Psoas muscle (tissue), 8 donors: ENCODE measurements around the gene MBNL2. TPM values are rescaled to one million over a fixed set of nuclear protein-coding genes. Genes with fewer than 3 reads are reported as not detected.

Source experiments
- ATAC-seq, 4 donors: fragments of 200-7000 bp; cut with Tn5 transposase; one replicate each; pipeline ENCODE4 v1.9.1; 2020; ENCODE audit warnings: moderate library complexity in 3 of 4, mild to moderate bottlenecking in 2 of 4
- DNase-seq, 2 donors: peaks; one replicate each; pipeline ENCODE4 v3.0.0-alpha.2; 2020
- H3K27ac ChIP-seq: fragments of 200-600 bp; one replicate; pipeline ENCODE4 v1.8.0; 2022
- H3K27me3 ChIP-seq, 3 donors: fragments of 200-600 bp in 1 of 3; one replicate each; pipeline versions ENCODE4 v1.6.1 to v1.8.0; 2013 to 2022; ENCODE audit warnings: low read length in 2 of 3, mild to moderate bottlenecking in 2 of 3, moderate library complexity in 1 of 3; ENCODE audit not compliant: insufficient read depth in 3 of 3
- H3K36me3 ChIP-seq, 2 donors: fragments of 200-600 bp in 1 of 2; one replicate each; pipeline versions ENCODE4 v1.6.1 to v1.8.0; 2013 to 2022; ENCODE audit warnings: low read depth in 1 of 2, mild to moderate bottlenecking in 1 of 2, moderate library complexity in 1 of 2; ENCODE audit not compliant: insufficient read depth in 1 of 2
- H3K4me1 ChIP-seq: fragments of 200-600 bp; one replicate; pipeline ENCODE4 v1.8.0; 2022
- H3K4me3 ChIP-seq: fragments of 200-600 bp; one replicate; pipeline ENCODE4 v1.8.0; 2022; ENCODE audit warnings: mild to moderate bottlenecking
- H3K9me3 ChIP-seq: fragments of 200-600 bp; one replicate; pipeline ENCODE4 v1.8.0; 2022
- CTCF ChIP-seq: fragments of 200-600 bp; IDR thresholded peaks from one replicate; pipeline ENCODE4 v1.8.0; 2022; ENCODE audit warnings: antibody characterized with exemption
- WGBS, 3 donors: extraction: QIAGEN DNeasy Blood & Tissue Kit; methylation state at CpG; one replicate each; pipeline versions ENCODE4 v1.1.6 to v1.1.7; 2013; 5-methylcytosine and 5-hydroxymethylcytosine counted together
- intact Hi-C, 2 donors: fragments of 100-400 bp; cut with DNase I; formaldehyde crosslinking; loops; one replicate each; pipeline versions ENCODE4 v1.11.0 to v1.14.2; 2022
- polyA plus RNA-seq, 3 donors: library from polyadenylated mRNA; stranded (reverse); fragments of 200-250 nt; gene quantifications; one replicate each; pipeline ENCODE4 v1.2.3, GENCODE V29; 2013
- total RNA-seq, 4 donors: library from RNA; stranded (reverse); fragmentation: NEBNext Ultra II Directional in 2 of 4; extraction: Animal tissue kit (Norgen Biotek cat#: 25700) in 2 of 4; gene quantifications; one replicate each; pipeline versions ENCODE4 v1.2.1 to v1.2.4, GENCODE V29; 2021 to 2023
- donor health status: healthy with polysubstance abuse.
- donor health status: DM: no; HTN: no; CAD: no; lungs with moderate emphysema.
- donor health status: Bipolar disorder and iron deficiency.
- donor health status: healthy.
- donor health status: DM: yes; HTN: yes; CAD: no.
- donor health status: DM: no; HTN: no; CAD: no.
- donor health status: DM: no; HTN: no; CAD: no.
- donor health status: DM: yes; HTN: yes; CAD: no.

The MBNL2 gene
- total and polyA plus RNA-seq, 7 donors: 13.3 to 93.1 (median 61.9) TPM

DNA sequence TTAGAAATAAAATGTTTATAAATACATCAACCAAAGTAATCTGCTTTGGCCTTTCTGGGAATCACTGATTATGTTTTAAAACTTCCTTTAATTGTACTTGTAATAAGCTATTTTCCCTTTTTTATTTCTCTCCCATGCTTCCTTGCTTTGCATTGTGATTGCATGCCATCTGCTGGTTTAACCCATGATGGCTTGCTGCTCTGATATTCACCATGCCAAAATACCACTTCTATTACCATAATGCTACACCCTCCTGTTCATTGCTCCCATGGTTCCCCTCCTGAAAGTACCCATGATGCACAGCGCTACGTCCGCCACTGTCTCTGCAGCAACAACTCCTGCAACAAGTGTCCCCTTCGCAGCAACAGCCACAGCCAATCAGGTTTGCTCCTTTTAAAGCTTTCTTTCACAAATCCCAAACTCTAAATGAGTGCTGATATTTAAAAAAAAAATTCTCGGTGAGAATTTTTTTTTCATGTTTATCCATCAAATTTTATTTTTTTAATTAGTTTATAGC lies 144.1 kb downstream of the MBNL2 start:
- H3K36me3 ChIP-seq: peaks cover 4 to 56% of the 10 kb centered on the region in 2 donors
- intact Hi-C loops: no loop called here

DNA sequence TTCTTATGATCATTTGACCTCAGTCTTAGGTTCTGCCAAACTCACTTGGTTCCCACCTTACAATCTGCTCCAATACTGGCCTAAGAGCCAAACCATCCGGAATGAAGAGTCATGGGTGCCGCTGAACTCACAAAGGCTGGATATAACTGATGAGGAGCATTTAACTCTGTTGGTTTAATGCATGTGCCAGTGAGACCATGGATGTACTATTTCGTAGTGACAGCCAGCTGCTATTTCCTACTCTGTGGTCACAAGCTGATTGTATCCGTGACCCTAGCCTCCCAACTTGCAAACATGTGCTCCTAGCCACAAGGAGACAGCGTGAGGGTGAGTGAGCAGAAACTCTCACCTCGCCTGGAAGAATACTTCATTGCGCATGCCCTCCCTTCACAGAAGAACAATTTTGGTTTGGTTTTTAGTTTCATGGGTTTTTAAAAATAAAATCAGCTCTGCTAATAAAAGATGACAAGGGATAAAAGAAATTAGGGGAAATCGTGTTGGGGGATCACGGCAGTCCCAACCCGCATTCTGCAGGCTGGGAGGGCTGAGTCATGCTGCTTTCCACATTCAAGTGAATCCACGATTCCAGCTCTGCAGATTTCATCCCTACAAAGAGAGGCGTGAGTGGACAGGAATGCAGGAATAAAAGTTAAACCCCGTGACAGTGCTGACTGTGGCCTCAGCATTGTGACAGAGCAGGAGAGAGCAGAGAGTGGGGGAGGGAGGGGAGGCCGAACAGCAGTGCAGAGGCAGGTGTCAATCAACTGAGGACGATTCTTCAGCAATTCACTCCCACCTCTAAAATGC lies 145.1 kb downstream of the MBNL2 start:
- H3K4me1 ChIP-seq: peaks cover 4% of the 10 kb centered on the region
- peak in 1 of 2 donors; percentile 33 for DNase-seq
- intact Hi-C loops: no loop called here
- H3K9me3 ChIP-seq: no peaks in the 10 kb centered on the region
- no peak for TF ChIP-seq CTCF
- H3K27ac ChIP-seq: peak overlapping the region; percentile 23
- no peak overlapping the region for H3K4me3 ChIP-seq
- 51 to 62% (median 54%) methylated on average over 15 of the region's 15 CpGs for WGBS, 3 donors
- peaks cover 4 to 57% of the 10 kb centered on the region in 2 donors for H3K36me3 ChIP-seq
- peak; percentile 70 to 91 (median 80) for ATAC-seq
- no peaks in the 10 kb centered on the region for H3K27me3 ChIP-seq

More for the DNA sequence above, 144.1 kb downstream of the MBNL2 start:
- DNase-seq: no peak
- H3K4me3 ChIP-seq: no peak overlapping the region
- no peak for TF ChIP-seq CTCF
- no peaks in the 10 kb centered on the region for H3K27me3 ChIP-seq
- H3K4me1 ChIP-seq: peaks cover 4% of the 10 kb centered on the region
- no peak overlapping the region for H3K27ac ChIP-seq
- ATAC-seq: no peak
- no peaks in the 10 kb centered on the region for H3K9me3 ChIP-seq
- WGBS, 3 donors: 95 to 99% (median 97%) methylated on average over 5 of the region's 5 CpGs

DNA sequence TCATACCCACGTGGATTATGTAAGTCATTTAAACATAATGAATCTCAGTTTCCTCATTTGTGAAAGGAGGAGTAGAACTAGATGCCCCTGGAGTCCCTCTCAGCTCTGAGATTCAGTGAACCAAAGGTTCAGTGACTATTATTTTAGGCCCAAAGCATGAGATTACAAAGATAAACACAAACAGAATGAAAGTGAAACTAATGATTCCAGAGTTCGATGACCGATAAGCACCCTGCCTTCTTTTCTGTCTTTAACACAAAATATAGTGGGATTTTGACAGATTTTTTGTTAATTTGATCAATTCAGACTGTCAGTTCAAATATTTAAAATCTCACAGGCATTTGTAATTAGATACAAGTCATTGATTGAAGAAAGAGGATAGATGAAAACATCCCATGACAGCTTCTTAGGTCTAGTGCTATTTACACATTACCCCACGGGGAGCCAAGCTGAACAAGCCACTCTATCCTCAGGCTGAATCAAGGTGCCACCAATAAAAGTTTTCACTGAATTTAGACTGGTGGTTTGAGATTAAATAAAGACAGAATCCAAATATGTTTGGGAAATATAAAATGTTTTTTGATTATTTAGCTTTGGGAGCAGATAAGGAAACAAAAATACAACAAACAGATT lies 147.2 kb downstream of the MBNL2 start:
- H3K9me3 ChIP-seq: no peaks in the 10 kb centered on the region
- no peak for DNase-seq
- H3K4me1 ChIP-seq: peaks cover 4% of the 10 kb centered on the region
- no peaks in the 10 kb centered on the region for H3K27me3 ChIP-seq
- intact Hi-C loops: no loop called here
- H3K36me3 ChIP-seq: peaks cover 3 to 47% of the 10 kb centered on the region in 2 donors
- 16 to 24% (median 19%) methylated on average over 4 of the region's 4 CpGs for WGBS, 3 donors
- no peak overlapping the region for H3K27ac ChIP-seq
- H3K4me3 ChIP-seq: peak overlapping the region; percentile 53
- ATAC-seq: no peak
- no peak for TF ChIP-seq CTCF

GRCh38 chr13:97371486-97372109 lies 149.5 kb downstream of the MBNL2 start:
- Histone ChIP-seq H3K27me3 (no peaks in the 10 kb centered on the region), H3K9me3 (no peaks in the 10 kb centered on the region), H3K4me1 (no peaks in the 10 kb centered on the region), H3K27ac (no peak overlapping the region), H3K36me3 (peaks cover 3 to 46% of the 10 kb centered on the region in 2 donors), H3K4me3 (no peak overlapping the region)
- DNase-seq (no peak), ATAC-seq (no peak)
- 89 to 94% (median 92%) methylated on average over 7 of the region's 7 CpGs for WGBS, 3 donors
- TF ChIP-seq CTCF: no peak
- intact Hi-C loops: no loop called here
